ENCODE results near the gene TRERF1. TPM values are rescaled to one million over a fixed set of nuclear protein-coding genes. Genes with fewer than 3 reads are reported as not detected.

Gene TRERF1
- total RNA-seq, 1 donor from 2014 or later, result 8.7 TPM

- Mint-ChIP-seq H3K4me3 (ENCODE audit: unreplicated experiment) (no peak overlapping the region), H3K27ac (ENCODE audit: unreplicated experiment) (no peak overlapping the region)
Observed at GRCh38 chr6:42295677-42296076, 156.0 kb downstream of the TRERF1 start.

GRCh38 chr6:42295181-42295580 lies 156.5 kb downstream of the TRERF1 start:
- TF ChIP-seq CTCF (IDR thresholded peaks at IDR 0.05; ENCODE audit: unreplicated experiment), result no peak
- H3K27me3 Mint-ChIP-seq (ENCODE audit: unreplicated experiment), result peaks cover 6% of the 10 kb centered on the region
- no peak overlapping the region for H3K4me3 Mint-ChIP-seq (ENCODE audit: unreplicated experiment)
- no peak overlapping the region for H3K27ac Mint-ChIP-seq (ENCODE audit: unreplicated experiment)
- no peak for DNase-seq (ENCODE audit: low spot score)
- H3K4me1 Mint-ChIP-seq (ENCODE audit: unreplicated experiment), result peaks cover 34% of the 10 kb centered on the region
- no peaks in the 10 kb centered on the region for H3K9me3 Mint-ChIP-seq (ENCODE audit: unreplicated experiment)
- H3K36me3 Mint-ChIP-seq (ENCODE audit: low read depth, unreplicated experiment), result peaks cover 2% of the 10 kb centered on the region

More at GRCh38 chr6:42295677-42296076, 156.0 kb downstream of the TRERF1 start:
- no peak for TF ChIP-seq CTCF (IDR thresholded peaks at IDR 0.05; ENCODE audit: unreplicated experiment)
- H3K36me3 Mint-ChIP-seq (ENCODE audit: low read depth, unreplicated experiment), result no peaks in the 10 kb centered on the region
- H3K4me1 Mint-ChIP-seq (ENCODE audit: unreplicated experiment), result peaks cover 35% of the 10 kb centered on the region
- no peak for DNase-seq (ENCODE audit: low spot score)
- H3K9me3 Mint-ChIP-seq (ENCODE audit: unreplicated experiment), result no peaks in the 10 kb centered on the region
- peaks cover 6% of the 10 kb centered on the region for H3K27me3 Mint-ChIP-seq (ENCODE audit: unreplicated experiment)

- Mint-ChIP-seq H3K27me3 (ENCODE audit: unreplicated experiment) (peaks cover 6% of the 10 kb centered on the region), H3K27ac (ENCODE audit: unreplicated experiment) (no peak overlapping the region), H3K36me3 (ENCODE audit: low read depth, unreplicated experiment) (peaks cover 3% of the 10 kb centered on the region), H3K4me3 (ENCODE audit: unreplicated experiment) (no peak overlapping the region), H3K4me1 (ENCODE audit: unreplicated experiment) (peaks cover 35% of the 10 kb centered on the region), H3K9me3 (ENCODE audit: unreplicated experiment) (no peaks in the 10 kb centered on the region)
- no peak for DNase-seq (ENCODE audit: low spot score)
- no peak for TF ChIP-seq CTCF (IDR thresholded peaks at IDR 0.05; ENCODE audit: unreplicated experiment)
Observed at GRCh38 chr6:42294759-42295158, 157.0 kb downstream of the TRERF1 start.

- Mint-ChIP-seq H3K4me3 (ENCODE audit: unreplicated experiment) (peak overlapping the region; percentile 68), H3K36me3 (ENCODE audit: low read depth, unreplicated experiment) (peaks cover 5% of the 10 kb centered on the region), H3K27me3 (ENCODE audit: unreplicated experiment) (peaks cover 7% of the 10 kb centered on the region), H3K27ac (ENCODE audit: unreplicated experiment) (peak overlapping the region; percentile 61), H3K4me1 (ENCODE audit: unreplicated experiment) (peaks cover 37% of the 10 kb centered on the region), H3K9me3 (ENCODE audit: unreplicated experiment) (no peaks in the 10 kb centered on the region)
- no peak for TF ChIP-seq CTCF (IDR thresholded peaks at IDR 0.05; ENCODE audit: unreplicated experiment)
- no peak for DNase-seq (ENCODE audit: low spot score)
Observed at GRCh38 chr6:42293386-42293977, 158.2 kb downstream of the TRERF1 start.

- Mint-ChIP-seq H3K27me3 (ENCODE audit: unreplicated experiment) (peaks cover 11% of the 10 kb centered on the region), H3K9me3 (ENCODE audit: unreplicated experiment) (peaks cover 5% of the 10 kb centered on the region), H3K36me3 (ENCODE audit: low read depth, unreplicated experiment) (peaks cover 13% of the 10 kb centered on the region), H3K4me1 (ENCODE audit: unreplicated experiment) (peaks cover 37% of the 10 kb centered on the region), H3K27ac (ENCODE audit: unreplicated experiment) (peak overlapping the region; percentile 20), H3K4me3 (ENCODE audit: unreplicated experiment) (no peak overlapping the region)
- no peak for DNase-seq (ENCODE audit: low spot score)
- TF ChIP-seq CTCF (IDR thresholded peaks at IDR 0.05; ENCODE audit: unreplicated experiment), result no peak
Observed at GRCh38 chr6:42292004-42292740, 159.6 kb downstream of the TRERF1 start.
